SK-N-SH treated with all-trans-retinoic acid at 6 μM for 48 hours (cell line): ENCODE measurements around the gene RGS7.
"Not testable (repeated sequence)": the region's sequence is repeated elsewhere in the genome, so short reads cannot be mapped to it uniquely, and the experiment has no call there.

Experiments
- ATAC-seq: fragments of 200-7000 bp; cut with Tn5 transposase; 3 replicates; pipeline ENCODE4 v1.9.1; 2020; ENCODE audit warnings: mild to moderate bottlenecking, moderate library complexity
- BACH2 ChIP-seq: fragments of 250-450 bp; sonication (Bioruptor Pico); IDR thresholded peaks from 2 replicates; pipeline ENCODE4 v1.9.0; 2021; ENCODE audit warnings: mild to moderate bottlenecking, borderline replicate concordance
- CSDC2 ChIP-seq: fragments of 250-450 bp; sonication (Bioruptor Pico); IDR thresholded peaks from 2 replicates; pipeline ENCODE4 v1.5.0; 2020; ENCODE audit warnings: mild to moderate bottlenecking, moderate library complexity
- ESRRG ChIP-seq: fragments of 250-450 bp; sonication (Bioruptor Pico); IDR thresholded peaks from 2 replicates; pipeline ENCODE4 v1.6.1; 2021; ENCODE audit warnings: mild to moderate bottlenecking
- GLIS3 ChIP-seq: fragments of 250-450 bp; sonication (Bioruptor Pico); IDR thresholded peaks from 2 replicates; pipeline ENCODE4 v1.5.0; 2020; ENCODE audit warnings: mild to moderate bottlenecking, moderate library complexity
- ISL1 ChIP-seq: fragments of 250-450 bp; sonication (Bioruptor Pico); IDR thresholded peaks from 2 replicates; pipeline ENCODE4 v2.1.2; 2022; ENCODE audit warnings: mild to moderate bottlenecking, moderate library complexity
- OSR1 ChIP-seq: fragments of 250-450 bp; sonication (Bioruptor Pico); IDR thresholded peaks from 2 replicates; pipeline ENCODE4 v1.8.0; 2022; ENCODE audit warnings: moderate library complexity, mild to moderate bottlenecking, inconsistent platforms
- PPARA ChIP-seq: fragments of 250-450 bp; sonication (Bioruptor Pico); IDR thresholded peaks from 2 replicates; pipeline ENCODE4 v1.5.0; 2020; ENCODE audit warnings: mild to moderate bottlenecking, borderline replicate concordance
- RARB ChIP-seq: fragments of 250-450 bp; sonication (Bioruptor Pico); IDR thresholded peaks from 2 replicates; pipeline ENCODE4 v1.8.0; 2021; ENCODE audit warnings: mild to moderate bottlenecking, moderate library complexity
- SNAI2 ChIP-seq: fragments of 250-450 bp; sonication (Bioruptor Pico); IDR thresholded peaks from 2 replicates; pipeline ENCODE4 v1.5.0; 2020; ENCODE audit warnings: mild to moderate bottlenecking, moderate library complexity
- TOX ChIP-seq: fragments of 250-450 bp; sonication (Bioruptor Pico); IDR thresholded peaks from 2 replicates; pipeline ENCODE4 v1.8.0; 2021; ENCODE audit warnings: mild to moderate bottlenecking, moderate library complexity, borderline replicate concordance
- ZC3H10 ChIP-seq: fragments of 250-450 bp; sonication (Bioruptor Pico); IDR thresholded peaks from 2 replicates; pipeline ENCODE4 v1.5.1; 2021; ENCODE audit warnings: mild to moderate bottlenecking, moderate library complexity
- ZFP3 ChIP-seq: fragments of 250-450 bp; sonication (Bioruptor Pico); IDR thresholded peaks from 2 replicates; pipeline ENCODE4 v1.5.0; 2020; ENCODE audit warnings: mild to moderate bottlenecking, moderate library complexity
- ZFP30 ChIP-seq: fragments of 450-650 bp; formaldehyde crosslinking; IDR thresholded peaks from 2 replicates; pipeline ENCODE4 v1.5.0; 2022; ENCODE audit warnings: mild to moderate bottlenecking, moderate library complexity
- ZNF565 ChIP-seq: fragments of 450-650 bp; formaldehyde crosslinking; conservative IDR thresholded peaks from 2 replicates; pipeline ENCODE4 v1.5.0; 2020; ENCODE audit warnings: low read depth, mild to moderate bottlenecking, moderate library complexity
- ZNF70 ChIP-seq: fragments of 450-650 bp; formaldehyde crosslinking; IDR thresholded peaks from 2 replicates; pipeline ENCODE4 v1.5.0; 2020; ENCODE audit warnings: mild to moderate bottlenecking, moderate library complexity
- ZNF8 ChIP-seq: fragments of 450-650 bp; formaldehyde crosslinking; IDR thresholded peaks from 2 replicates; pipeline ENCODE4 v1.5.0; 2020; ENCODE audit warnings: mild to moderate bottlenecking, moderate library complexity
- TF ChIP-seq, protein P1 (sequence below): fragments of 250-450 bp; sonication (Bioruptor Pico); IDR thresholded peaks from 2 replicates; pipeline ENCODE4 v1.8.0; 2021; ENCODE audit warnings: low read depth, mild to moderate bottlenecking, moderate library complexity, borderline replicate concordance
- TF ChIP-seq, protein P2 (sequence below): fragments of 250-450 bp; sonication (Bioruptor Pico); IDR thresholded peaks from 2 replicates; pipeline ENCODE4 v1.8.0; 2020; ENCODE audit warnings: mild to moderate bottlenecking, moderate library complexity, borderline replicate concordance
- TF ChIP-seq, protein P3 (sequence below): fragments of 250-450 bp; sonication (Bioruptor Pico); IDR thresholded peaks from 2 replicates; pipeline ENCODE4 v1.5.1; 2020; ENCODE audit warnings: low read depth, mild to moderate bottlenecking, moderate library complexity
- TF ChIP-seq, protein P4 (sequence below): fragments of 250-450 bp; sonication (Bioruptor Pico); IDR thresholded peaks from 2 replicates; pipeline ENCODE4 v1.5.1; 2021; ENCODE audit warnings: mild to moderate bottlenecking, moderate library complexity
- TF ChIP-seq, protein P5 (sequence below): fragments of 250-450 bp; sonication (Bioruptor Pico); IDR thresholded peaks from 2 replicates; pipeline ENCODE4 v1.5.0; 2020; ENCODE audit warnings: mild to moderate bottlenecking, moderate library complexity

Gene RGS7

DNA sequence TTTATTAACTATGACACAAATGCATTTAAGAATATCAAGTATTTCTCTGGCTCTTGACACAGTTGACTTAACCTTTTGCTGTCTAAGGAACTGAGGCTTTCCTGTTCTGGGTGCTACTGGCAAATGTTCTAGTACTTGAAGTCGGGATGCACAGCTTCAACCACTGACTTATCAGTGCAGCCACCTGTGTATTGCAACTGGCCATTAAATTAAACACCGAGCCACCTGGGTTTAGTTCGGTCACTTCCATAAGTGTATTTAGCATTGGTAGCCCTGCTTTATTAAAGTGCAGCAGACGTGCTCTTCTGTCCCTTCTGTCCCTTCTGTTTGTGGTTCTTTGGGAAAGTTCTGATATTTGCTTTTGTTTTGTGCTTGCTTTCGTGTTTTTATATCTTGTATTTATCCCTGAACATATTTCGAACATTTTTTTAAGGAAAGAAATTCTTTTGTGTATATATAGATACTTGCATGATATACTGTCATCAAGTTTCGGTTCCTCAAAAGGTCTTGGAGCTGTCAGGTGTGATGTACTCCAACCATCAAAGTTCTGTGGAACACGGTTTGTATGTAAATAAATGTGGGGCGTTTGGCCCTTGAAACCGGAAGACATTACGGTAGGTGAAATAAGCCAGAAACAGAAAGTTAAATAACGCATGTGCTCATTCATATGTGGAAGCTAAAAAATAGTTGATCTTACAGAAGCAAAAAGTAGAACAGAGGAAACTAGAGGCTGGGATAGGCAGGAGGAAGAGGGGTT lies 447.1 kb downstream of the RGS7 start:
- ATAC-seq = no peak
- no peak for TF ChIP-seq CSDC2 (CRISPR knock-in tag)
- no peak for TF ChIP-seq GLIS3 (CRISPR knock-in tag)
- no peak for TF ChIP-seq ZNF565
- TF ChIP-seq ZC3H10 (CRISPR knock-in tag) = no peak
- TF ChIP-seq, protein P1, sequence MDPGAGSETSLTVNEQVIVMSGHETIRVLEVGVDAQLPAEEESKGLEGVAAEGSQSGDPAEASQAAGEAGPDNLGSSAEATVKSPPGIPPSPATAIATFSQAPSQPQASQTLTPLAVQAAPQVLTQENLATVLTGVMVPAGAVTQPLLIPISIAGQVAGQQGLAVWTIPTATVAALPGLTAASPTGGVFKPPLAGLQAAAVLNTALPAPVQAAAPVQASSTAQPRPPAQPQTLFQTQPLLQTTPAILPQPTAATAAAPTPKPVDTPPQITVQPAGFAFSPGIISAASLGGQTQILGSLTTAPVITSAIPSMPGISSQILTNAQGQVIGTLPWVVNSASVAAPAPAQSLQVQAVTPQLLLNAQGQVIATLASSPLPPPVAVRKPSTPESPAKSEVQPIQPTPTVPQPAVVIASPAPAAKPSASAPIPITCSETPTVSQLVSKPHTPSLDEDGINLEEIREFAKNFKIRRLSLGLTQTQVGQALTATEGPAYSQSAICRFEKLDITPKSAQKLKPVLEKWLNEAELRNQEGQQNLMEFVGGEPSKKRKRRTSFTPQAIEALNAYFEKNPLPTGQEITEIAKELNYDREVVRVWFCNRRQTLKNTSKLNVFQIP = no peak
- TF ChIP-seq, protein P2, sequence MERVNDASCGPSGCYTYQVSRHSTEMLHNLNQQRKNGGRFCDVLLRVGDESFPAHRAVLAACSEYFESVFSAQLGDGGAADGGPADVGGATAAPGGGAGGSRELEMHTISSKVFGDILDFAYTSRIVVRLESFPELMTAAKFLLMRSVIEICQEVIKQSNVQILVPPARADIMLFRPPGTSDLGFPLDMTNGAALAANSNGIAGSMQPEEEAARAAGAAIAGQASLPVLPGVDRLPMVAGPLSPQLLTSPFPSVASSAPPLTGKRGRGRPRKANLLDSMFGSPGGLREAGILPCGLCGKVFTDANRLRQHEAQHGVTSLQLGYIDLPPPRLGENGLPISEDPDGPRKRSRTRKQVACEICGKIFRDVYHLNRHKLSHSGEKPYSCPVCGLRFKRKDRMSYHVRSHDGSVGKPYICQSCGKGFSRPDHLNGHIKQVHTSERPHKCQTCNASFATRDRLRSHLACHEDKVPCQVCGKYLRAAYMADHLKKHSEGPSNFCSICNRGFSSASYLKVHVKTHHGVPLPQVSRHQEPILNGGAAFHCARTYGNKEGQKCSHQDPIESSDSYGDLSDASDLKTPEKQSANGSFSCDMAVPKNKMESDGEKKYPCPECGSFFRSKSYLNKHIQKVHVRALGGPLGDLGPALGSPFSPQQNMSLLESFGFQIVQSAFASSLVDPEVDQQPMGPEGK (CRISPR knock-in tag) = no peak
- no peak for TF ChIP-seq SNAI2 (CRISPR knock-in tag)
- no peak for TF ChIP-seq RARB (CRISPR knock-in tag)
- TF ChIP-seq, protein P3, sequence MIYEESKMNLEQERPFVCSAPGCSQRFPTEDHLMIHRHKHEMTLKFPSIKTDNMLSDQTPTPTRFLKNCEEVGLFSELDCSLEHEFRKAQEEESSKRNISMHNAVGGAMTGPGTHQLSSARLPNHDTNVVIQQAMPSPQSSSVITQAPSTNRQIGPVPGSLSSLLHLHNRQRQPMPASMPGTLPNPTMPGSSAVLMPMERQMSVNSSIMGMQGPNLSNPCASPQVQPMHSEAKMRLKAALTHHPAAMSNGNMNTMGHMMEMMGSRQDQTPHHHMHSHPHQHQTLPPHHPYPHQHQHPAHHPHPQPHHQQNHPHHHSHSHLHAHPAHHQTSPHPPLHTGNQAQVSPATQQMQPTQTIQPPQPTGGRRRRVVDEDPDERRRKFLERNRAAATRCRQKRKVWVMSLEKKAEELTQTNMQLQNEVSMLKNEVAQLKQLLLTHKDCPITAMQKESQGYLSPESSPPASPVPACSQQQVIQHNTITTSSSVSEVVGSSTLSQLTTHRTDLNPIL (CRISPR knock-in tag) = no peak
- TF ChIP-seq, protein P4, sequence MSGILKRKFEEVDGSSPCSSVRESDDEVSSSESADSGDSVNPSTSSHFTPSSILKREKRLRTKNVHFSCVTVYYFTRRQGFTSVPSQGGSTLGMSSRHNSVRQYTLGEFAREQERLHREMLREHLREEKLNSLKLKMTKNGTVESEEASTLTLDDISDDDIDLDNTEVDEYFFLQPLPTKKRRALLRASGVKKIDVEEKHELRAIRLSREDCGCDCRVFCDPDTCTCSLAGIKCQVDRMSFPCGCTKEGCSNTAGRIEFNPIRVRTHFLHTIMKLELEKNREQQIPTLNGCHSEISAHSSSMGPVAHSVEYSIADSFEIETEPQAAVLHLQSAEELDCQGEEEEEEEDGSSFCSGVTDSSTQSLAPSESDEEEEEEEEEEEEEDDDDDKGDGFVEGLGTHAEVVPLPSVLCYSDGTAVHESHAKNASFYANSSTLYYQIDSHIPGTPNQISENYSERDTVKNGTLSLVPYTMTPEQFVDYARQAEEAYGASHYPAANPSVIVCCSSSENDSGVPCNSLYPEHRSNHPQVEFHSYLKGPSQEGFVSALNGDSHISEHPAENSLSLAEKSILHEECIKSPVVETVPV (CRISPR knock-in tag) = no peak

DNA sequence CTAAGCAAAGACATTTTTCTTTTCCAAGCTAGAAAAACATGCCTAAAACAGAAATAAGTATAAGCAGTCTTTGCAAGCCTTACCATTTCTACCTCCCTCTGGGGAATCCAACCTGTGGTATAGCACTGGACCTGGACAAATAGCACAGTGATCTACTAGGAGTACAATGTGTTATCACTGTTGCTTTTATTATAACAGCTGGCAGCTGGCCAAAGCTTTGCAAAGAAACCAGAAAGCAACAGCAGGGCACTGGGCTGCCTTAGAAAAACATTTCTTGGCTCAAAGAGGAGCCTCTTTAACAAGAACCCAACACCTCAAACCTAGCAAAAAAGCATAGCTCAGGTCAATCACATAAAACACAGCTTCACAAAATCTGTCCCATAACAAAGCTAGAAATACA lies 450.5 kb downstream of the RGS7 start:
- ATAC-seq = no peak
- TF ChIP-seq ZFP3 (peak; percentile 43; the same call in 1 of the 2 replicates), SNAI2 (CRISPR knock-in tag) (no peak)

DNA sequence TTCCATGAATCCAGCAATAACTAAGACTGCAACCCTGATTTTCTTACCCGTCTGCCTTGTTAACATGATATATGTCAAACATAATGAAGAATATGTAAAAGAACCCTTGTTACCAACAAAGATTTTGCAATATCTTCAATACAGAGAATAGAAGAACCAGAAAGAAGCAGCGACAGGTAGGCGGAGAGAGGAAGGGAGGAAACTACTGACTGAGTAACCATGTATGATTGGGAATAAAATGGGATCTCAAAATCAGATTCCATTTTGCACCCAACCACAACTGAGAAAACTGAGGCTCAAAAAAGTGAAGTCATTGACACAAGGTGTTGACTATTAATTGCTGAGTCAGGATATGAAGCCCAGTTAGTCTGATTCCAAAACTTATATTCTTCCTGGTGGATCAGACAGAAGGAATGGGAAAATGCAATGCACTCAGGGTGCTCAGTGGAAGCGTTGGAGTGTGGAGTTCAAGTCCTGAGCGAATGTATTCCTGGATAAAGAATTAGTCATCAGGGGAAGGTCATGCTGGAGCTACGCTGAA lies 451.7 kb downstream of the RGS7 start:
- no peak for ATAC-seq
- TF ChIP-seq ZNF70 (no peak), ZNF565 (no peak), OSR1 (CRISPR knock-in tag) (no peak), BACH2 (CRISPR knock-in tag) (no peak), ESRRG (CRISPR knock-in tag) (no peak), ZC3H10 (CRISPR knock-in tag) (no peak), ZNF8 (CRISPR knock-in tag) (no peak), CSDC2 (CRISPR knock-in tag) (no peak), ISL1 (no peak), TOX (no peak), PPARA (no peak), ZFP30 (no peak), RARB (CRISPR knock-in tag) (no peak)
- TF ChIP-seq, protein P5, sequence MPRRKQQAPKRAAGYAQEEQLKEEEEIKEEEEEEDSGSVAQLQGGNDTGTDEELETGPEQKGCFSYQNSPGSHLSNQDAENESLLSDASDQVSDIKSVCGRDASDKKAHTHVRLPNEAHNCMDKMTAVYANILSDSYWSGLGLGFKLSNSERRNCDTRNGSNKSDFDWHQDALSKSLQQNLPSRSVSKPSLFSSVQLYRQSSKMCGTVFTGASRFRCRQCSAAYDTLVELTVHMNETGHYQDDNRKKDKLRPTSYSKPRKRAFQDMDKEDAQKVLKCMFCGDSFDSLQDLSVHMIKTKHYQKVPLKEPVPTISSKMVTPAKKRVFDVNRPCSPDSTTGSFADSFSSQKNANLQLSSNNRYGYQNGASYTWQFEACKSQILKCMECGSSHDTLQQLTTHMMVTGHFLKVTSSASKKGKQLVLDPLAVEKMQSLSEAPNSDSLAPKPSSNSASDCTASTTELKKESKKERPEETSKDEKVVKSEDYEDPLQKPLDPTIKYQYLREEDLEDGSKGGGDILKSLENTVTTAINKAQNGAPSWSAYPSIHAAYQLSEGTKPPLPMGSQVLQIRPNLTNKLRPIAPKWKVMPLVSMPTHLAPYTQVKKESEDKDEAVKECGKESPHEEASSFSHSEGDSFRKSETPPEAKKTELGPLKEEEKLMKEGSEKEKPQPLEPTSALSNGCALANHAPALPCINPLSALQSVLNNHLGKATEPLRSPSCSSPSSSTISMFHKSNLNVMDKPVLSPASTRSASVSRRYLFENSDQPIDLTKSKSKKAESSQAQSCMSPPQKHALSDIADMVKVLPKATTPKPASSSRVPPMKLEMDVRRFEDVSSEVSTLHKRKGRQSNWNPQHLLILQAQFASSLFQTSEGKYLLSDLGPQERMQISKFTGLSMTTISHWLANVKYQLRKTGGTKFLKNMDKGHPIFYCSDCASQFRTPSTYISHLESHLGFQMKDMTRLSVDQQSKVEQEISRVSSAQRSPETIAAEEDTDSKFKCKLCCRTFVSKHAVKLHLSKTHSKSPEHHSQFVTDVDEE (CRISPR knock-in tag) = no peak
- TF ChIP-seq, protein P2 (CRISPR knock-in tag) = no peak
- TF ChIP-seq, protein P4 (CRISPR knock-in tag) = no peak
- TF ChIP-seq, protein P3 (CRISPR knock-in tag) = no peak
- TF ChIP-seq, all 23 proteins: peak for 0

DNA sequence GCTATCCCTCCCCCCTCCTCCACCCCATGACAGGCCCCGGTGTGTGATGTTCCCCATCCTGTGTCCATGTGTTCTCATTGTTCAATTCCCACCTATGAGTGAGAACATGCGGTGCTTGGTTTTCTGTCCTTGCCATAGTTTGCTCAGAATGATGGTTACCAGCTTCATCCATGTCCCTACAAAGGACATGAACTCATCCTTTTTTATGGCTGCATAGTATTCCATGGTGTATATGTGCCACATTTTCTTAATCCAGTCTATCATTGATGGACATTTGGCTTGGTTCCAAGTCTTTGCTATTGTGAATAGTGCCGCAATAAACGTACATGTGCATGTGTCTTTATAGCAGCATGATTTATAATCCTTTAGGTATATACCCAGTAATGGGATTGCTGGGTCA lies 461.6 kb downstream of the RGS7 start:
- ATAC-seq = not testable (repeated sequence)
